ENCODE measurements around the gene SYT12.

SYT12 gene

DNA sequence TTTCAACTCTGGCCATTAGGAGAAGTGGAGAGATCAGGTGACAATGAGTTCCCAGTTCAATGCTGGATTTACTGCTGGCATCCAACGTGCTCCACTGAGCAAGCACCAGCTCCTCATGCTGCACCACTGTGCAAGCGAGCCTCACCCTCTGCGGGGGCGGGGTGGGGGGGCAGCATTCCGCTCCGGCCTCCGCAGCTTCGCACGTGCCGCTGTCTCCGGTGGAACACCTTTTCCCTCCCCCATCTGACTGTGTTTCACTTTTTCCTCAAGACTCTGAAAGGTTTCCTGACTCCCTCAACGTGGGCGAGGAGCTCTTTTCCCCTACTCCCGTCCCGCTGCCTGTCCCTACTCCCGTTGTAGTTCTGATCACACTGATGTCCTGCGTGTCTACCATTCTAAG, 32.9 kb downstream of the SYT12 start:
- DNase-seq (ENCODE audit: low spot score) = no peak

DNA sequence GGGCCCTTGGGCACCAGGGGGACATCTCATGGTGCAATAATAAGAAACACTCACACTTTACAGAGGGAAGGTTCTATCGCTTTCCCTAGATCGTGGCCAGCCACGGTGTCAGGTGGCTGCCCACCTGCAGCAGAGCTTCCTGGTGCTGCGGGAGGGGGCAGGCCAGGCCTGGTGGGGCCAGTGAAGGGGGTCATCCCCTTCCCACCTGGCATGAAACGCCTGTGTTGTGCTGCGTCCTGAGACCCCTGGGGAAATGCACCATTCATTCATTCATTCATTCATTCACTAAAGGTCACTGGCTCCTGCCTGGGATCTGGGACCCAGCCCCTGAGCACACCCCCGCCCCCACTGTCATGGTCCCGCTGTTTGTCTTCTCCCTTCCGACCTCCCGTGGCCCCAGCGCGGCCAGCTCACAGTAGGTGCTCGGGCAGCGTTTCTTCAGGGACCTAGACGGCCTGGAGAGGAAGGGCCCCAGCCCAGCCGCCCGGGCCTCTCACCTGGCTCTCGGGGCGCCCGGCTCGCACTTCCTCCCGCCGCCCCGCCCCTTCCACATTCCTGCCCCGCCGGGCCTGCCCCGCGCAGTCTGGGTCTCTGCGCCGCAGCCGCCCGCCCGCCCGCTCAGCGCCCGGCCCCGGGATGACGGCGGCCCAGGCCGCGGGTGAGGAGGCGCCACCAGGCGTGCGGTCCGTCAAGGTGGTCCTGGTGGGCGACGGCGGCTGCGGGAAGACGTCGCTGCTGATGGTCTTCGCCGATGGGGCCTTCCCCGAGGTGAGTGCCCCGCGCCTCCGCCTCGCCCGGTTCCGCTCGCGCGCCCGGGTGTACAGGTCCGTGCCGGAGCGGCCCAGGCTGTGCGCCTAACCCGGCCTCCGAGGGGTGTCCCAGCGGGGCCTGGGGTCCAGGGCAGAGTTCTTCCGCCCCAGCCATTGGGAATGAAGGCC, 33.6 kb downstream of the SYT12 start, which contains the start of gene RHOD:
TSS of gene RHOD (plus strand) at position 581 of the 938 bp plus-strand sequence. CDS start at position 637, 56 bp downstream.
- DNase-seq (ENCODE audit: low spot score) = peak; percentile 72

DNA sequence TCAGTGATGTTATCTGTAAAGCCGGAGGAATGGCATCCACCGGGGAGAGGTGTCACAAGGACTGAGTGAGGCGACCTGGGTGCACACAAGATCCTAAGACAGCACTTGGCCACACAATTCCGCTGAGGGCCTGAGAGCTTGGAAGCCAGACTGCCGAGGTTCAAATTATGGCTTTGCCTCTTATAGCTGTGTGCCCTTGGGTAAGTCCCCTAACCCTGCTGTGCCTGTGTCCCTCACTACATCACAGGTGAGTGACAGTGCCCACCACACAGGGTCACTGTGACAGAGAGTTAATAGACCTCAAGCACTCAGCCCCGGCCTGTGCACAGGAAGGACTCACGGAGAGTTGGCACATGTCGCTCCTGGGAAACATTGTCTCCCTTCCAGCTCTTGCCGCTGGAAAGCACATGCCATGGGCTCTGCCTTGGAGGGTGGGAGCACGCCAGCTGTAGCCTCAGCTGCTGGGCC, 34.3 kb downstream of the SYT12 start:
- DNase-seq (ENCODE audit: low spot score) = no peak

- no peak for DNase-seq (ENCODE audit: low spot score)
Observed at GRCh38 chr11:67058506-67058905, 35.6 kb downstream of the SYT12 start.

GRCh38 chr11:67059671-67060070, 36.7 kb downstream of the SYT12 start:
- DNase-seq (ENCODE audit: low spot score) = no peak

GRCh38 chr11:67060111-67060522, 37.2 kb downstream of the SYT12 start:
- DNase-seq (ENCODE audit: low spot score) = no peak

- no peak for DNase-seq (ENCODE audit: low spot score)
Observed at GRCh38 chr11:67062526-67063373, 39.8 kb downstream of the SYT12 start.

DNA sequence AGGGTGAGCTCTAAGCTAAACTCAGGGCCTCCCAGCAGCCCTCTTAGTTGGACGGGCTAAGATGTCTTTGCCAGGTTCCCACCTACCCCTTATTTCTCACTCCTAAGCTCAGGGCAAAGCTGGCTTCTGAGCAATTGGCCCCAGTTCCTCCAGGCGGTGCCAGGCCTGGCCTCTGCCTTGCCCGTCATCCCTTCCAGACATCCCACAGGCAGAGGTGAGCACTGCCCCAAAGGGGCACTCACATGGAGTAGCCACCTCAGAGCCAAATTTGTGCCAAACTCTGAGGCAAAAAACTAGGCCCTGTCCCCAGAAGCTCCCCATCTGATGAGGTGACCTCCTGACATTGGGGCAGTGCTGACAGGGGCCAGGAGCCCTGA, 43.4 kb downstream of the SYT12 start:
- DNase-seq (ENCODE audit: low spot score) = no peak

- peak; percentile 86 for DNase-seq (ENCODE audit: low spot score)
Observed at GRCh38 chr11:67071420-67072284, 48.7 kb downstream of the SYT12 start.

- DNase-seq (ENCODE audit: low spot score) = no peak
Observed at GRCh38 chr11:67072295-67072694, 49.4 kb downstream of the SYT12 start.

DNA sequence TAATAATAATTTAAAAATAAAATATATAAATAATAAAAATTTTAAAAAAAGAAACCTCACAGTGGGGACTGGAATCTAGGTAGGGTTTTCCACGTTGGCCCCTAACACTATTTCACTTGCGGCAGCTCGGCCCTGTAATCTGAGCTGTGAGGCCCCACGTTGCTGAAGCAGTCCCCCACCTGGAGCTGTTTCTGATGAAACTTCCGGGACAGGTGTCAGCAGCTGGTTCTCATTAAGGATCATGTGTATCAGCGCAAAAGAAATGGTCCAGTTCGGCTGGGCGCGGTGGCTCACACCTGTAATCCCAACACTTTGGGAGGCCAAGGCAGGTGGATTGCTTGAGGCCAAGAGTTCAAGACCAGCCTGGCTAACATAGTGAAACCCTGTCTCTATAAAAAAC, 51.0 kb downstream of the SYT12 start:
- DNase-seq (ENCODE audit: low spot score) = no peak

DNA sequence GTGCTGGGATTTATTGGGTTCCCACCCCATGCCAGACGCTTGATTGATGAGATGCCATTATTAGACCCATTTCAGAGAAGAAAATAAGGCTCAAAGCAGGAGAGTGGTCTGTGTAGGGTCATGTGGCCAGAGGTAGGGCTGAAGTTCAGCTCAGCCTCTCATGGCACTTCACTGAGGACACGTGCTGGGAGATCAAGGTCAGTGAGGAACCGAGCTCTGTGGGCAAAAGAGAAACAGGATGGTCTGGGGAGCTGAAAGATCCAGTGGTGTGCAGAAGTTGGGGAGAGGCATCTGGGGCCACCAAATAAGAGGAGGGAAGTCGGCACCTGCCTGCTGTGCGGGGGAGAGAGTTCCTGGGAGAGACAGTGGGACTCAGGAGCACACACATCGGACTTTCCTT, 53.3 kb downstream of the SYT12 start:
- no peak for DNase-seq (ENCODE audit: low spot score)

DNA sequence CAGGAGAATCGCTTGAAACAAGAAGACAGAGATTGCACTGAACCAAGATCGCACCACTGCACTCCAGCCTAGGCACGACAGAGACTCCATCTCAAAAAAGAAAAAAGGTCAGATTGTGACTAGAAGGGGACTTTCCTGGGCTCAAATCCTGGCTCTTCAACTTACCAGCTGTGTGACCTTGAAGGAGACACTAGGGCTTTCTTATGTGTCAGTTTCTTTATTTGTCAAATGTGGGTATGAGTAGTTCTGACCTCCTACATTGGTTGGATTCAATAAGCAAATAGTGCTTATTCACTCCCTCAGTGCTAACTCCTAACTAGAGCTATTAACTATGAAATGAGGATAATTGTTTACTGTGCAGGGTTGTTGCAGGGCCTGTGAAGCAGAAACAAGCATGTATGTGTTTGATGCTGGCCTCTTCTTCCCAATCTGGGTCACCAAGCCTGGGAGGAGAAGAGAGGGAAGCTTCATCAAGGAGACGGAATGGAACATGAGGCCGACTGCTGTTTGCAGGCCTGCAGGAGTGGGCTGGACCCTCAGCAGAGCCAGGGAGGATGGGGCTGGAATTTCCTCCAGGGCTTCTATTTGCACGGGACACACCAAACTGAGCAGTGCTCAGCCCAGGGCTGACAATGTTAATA, 56.3 kb downstream of the SYT12 start:
- no peak for DNase-seq (ENCODE audit: low spot score)

- no peak for DNase-seq (ENCODE audit: low spot score)
Observed at GRCh38 chr11:67082071-67082791, 59.3 kb downstream of the SYT12 start.

- no peak for DNase-seq (ENCODE audit: low spot score)
Observed at GRCh38 chr11:67083786-67084366, 60.9 kb downstream of the SYT12 start.

- no peak for DNase-seq (ENCODE audit: low spot score)
Observed at GRCh38 chr11:67085617-67086016, 62.7 kb downstream of the SYT12 start.

DNA sequence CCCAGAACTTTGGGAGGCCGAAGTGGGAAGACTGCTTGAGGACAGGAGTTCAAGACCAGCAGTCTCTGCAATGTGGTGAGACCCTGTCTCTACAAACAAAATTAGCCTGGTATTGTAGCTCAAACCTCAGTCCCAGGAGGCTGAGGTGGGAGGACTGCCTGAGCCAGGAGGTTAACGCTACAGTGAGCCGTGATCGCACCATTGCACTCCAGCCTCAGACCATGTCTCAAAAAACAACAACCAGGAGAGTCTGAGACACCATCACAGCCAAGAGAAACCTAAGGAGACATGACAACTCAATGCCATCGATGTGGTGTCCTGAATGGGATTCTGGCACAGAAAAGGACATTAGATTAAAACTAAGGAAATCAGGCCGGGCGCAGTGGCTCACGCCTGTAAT, 67.8 kb downstream of the SYT12 start:
- no peak for DNase-seq (ENCODE audit: low spot score)

DNA sequence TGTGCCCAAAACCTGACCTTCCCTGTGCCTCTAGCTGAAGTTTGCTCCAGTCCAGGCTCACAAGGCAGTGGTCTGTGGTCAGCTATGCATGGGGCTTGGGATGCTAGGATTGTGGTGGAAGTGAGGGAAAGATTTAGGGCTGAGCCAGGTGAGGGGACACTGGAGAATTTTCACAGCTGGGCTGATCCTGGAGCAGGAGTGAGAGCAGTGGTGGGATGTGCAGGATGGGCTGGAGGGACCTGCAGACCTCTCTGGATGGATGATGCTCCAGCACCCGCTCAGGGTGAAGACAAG, 72.2 kb downstream of the SYT12 start:
- DNase-seq (ENCODE audit: low spot score) = no peak

- no peak for DNase-seq (ENCODE audit: low spot score)
Observed at GRCh38 chr11:67098799-67099429, 76.0 kb downstream of the SYT12 start.

DNA sequence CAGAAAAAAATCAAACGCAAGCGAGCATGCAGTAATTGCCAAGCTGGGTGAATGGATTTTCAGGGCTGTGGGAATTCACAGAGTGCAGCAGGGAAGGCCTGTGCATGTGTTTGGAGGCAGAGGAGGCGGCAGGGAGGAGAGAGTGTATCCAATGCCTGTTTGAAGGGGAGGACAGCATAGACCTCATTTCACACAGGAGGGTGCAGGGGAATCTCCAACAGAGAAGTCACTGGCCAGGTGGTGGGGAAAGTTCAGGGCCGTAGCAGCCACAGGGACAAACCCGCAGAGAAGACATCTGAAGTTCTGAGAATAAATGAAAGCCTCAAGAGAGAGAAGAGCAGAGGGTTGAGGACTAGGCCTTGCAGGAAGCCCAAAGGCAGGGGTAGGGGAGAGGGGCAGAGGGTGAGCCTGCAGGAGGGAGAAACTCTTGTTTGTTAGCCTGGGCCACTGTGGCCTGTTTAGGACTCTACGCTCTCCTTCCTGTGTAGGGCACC, 76.9 kb downstream of the SYT12 start:
- no peak for DNase-seq (ENCODE audit: low spot score)

All from AG08396 (cell line).